Activated T-helper 1 cell treated with anti-CD3 and anti-CD28 coated beads, Interleukin-2, amount 50 U/mL, for 16 hours (primary cell): Measurements from ENCODE around the gene TRDN.
"Not testable (repeated sequence)": the region's sequence is repeated elsewhere in the genome, so short reads cannot be mapped to it uniquely, and the experiment has no call there.

Experiments used
- DNase-seq, 2 donors: peaks; one replicate each; pipeline ENCODE4 v3.0.0-alpha.2; 2020; ENCODE audit warnings: low read depth in 1 of 2, low spot score in 1 of 2

TRDN gene

GRCh38 chr6:123417535-123417934 lies 219.2 kb downstream of the TRDN start:
- no peak for DNase-seq

- DNase-seq: no peak
These were observed 220.8 kb downstream of the TRDN start for GRCh38 chr6:123415844-123416468.

- DNase-seq: no peak
These were observed 231.8 kb downstream of the TRDN start for GRCh38 chr6:123404975-123405374.

- DNase-seq: no peak
These were observed 234.7 kb downstream of the TRDN start for GRCh38 chr6:123402052-123402451.

DNA sequence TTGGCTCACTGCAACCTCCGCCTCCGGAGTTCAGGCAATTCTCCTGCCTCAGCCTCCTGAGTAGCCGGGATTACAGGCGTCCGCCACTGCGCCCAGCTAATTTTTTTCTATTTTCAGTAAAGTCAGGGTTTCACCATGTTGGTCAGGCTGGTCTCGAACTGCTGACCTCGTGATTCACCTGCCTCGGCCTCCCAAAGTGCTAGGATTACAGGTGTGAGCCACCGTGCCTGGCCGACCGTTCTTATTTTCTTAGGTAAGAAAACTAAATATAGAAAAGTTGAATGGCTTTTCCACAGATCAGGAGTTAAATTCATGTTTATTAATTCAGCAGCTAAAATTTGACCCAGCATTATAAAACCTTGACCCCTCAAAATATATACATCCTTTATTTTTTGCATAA lies 238.7 kb downstream of the TRDN start:
- DNase-seq: no peak

- DNase-seq: no peak
These were observed 243.4 kb downstream of the TRDN start for GRCh38 chr6:123393331-123393730.

GRCh38 chr6:123383718-123384117 lies 253.0 kb downstream of the TRDN start:
- DNase-seq: no peak

DNA sequence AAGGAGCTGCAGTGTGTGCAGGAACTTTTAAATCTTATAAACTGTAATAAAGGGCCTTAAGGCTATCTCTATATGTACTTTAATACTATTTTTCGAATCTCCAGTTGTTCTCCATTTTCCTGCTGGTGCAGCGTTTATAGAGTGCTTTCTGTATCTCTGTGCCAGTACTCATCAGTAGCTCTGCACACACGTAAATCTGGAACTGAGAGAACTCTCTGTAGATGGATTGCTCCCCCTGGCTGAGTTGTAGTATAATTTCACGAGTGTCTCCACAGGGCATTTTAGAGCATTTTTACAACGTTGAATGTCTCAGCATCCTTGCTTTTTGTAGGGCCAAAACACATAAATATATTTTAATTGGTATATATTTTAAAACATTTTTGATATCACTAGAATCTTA lies 256.5 kb downstream of the TRDN start:
- DNase-seq: no peak

GRCh38 chr6:123372737-123373136 lies 264.0 kb downstream of the TRDN start:
- DNase-seq: no peak

- DNase-seq: no peak
These were observed 272.8 kb downstream of the TRDN start for GRCh38 chr6:123363912-123364311.

DNA sequence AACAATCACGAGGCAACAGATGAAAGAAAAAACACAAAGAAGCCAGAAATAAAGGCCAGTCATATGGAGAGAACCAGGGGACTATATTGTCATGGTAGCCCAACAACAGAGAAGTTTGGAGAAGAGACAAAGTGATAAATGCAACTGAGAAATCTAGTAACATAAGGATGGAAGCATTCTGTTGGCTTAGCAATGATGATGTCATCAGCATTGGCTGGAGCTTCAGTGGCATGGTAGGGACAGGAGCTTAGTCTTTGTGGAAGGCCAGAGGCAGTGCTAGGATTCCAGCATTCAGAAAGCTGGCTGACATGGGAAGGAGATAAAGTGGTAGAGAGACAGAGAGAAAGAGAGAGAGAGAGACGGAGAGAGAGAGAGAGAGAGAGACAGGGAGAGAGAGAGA lies 276.4 kb downstream of the TRDN start:
- no peak for DNase-seq

- no peak for DNase-seq
These were observed 284.0 kb downstream of the TRDN start for GRCh38 chr6:123352705-123353104.

- DNase-seq: no peak
These were observed 284.5 kb downstream of the TRDN start for GRCh38 chr6:123352279-123352678.

- DNase-seq: no peak
These were observed 292.9 kb downstream of the TRDN start for GRCh38 chr6:123343836-123344235.

GRCh38 chr6:123338394-123338793 lies 298.4 kb downstream of the TRDN start:
- DNase-seq: no peak

DNA sequence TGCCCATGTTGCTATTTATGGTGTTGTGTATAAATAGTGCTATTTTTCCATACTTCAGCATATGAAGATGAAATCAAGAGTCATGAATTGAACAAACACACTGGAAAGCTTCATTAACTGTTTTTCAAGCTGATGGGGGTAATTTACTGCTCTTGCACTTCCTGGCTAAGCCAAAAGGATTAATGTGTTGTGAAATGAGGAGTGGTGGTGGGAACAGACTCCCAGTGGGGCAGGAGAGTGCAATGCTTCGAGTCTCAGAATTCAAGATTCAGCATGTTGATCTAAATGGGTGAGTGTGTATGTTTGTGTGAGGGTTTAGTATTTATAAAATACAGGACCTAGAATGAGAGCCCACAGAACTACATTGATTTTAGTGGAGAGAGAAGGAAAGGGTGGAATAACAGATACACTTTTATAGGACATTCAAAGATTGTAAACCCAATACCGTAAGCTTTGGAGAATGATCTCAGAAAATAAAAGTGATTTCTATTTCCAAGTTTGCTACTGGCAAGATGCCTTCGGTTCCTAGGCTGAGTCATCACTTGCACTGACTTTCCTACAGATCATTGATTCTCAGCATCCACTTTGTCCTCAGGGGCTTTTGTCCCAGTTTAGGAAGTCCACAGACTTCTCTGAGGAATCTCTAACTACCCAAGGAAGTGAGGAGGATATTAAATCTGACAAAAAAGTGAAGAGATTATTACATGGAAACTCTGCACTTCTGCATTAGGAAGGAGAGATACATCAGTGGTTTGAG lies 303.6 kb downstream of the TRDN start:
- no peak for DNase-seq

DNA sequence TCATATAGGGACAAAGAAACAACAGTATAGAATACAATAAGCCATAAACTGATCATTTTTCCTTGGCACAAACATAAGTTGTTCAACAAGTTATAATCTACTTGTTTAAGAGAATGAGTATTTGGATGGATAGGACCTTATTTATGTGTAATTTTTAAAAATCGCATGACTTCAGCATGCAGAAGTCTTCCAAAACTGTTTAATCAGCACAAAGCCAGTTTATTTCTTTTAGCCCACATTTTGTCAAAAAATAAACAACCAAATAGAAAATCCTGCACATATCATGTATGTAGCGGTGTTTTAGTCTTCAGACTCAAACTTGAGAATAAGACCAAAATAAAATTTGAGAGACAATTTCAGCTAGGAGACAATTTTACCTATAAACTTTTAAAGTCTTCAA lies 304.7 kb downstream of the TRDN start:
- no peak for DNase-seq

DNA sequence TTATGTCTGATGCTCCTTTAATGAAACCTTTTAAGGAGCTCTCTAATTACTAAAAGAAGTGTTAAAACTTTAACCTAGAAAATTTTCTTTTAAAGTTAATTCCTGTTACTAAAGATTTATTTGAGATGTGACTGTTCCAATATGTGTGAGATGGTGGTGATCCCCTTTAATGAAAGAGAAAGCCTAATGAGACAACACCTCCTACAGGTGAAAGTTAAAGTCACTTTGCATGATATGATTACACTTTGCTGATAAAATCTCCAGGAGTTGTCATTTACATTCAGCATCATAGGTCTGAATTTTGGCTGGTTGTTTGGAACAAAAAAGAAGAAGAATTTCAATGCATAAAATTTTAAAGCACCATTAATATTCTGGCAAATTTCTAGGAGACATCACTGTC lies 307.4 kb downstream of the TRDN start:
- DNase-seq: no peak

GRCh38 chr6:123323452-123324329 lies 313.1 kb downstream of the TRDN start:
- DNase-seq: no peak

DNA sequence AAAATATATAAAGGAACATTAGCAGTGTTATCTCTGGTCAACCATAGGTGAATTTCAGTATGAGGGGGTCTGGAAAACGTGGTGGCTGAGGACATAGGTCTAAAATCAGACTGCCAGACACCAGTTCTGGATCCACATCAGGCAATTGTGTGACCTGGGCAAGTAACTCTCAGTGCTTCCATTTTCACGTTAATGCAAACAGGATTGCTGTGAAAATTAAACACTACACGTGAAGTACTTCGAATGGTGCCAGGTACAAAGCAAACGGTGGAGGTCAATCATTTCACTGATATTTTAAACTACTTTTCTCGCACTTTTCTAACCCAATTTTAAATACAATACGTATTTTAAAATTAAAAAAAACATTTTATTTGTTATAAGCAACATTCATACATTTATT lies 315.7 kb downstream of the TRDN start:
- DNase-seq: no peak

- DNase-seq: no peak
These were observed 319.9 kb downstream of the TRDN start for GRCh38 chr6:123316733-123317323.

DNA sequence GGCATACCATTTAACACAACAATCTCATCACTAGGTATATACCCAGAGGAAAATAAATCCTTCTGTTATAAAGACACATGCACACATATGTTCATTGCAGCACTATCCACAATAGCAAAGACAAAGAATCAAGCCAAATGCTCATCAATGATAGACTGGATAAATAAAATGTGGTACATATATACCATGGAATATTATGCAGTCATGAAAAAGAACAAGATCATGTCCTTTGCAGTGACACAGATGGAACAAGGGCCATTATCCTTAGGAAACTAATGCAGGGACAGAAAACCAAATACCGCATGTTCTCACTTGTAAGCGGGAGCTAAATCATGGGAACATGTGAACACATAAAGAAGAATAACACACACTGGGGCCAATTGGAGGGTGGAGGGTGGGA lies 322.3 kb downstream of the TRDN start:
- not testable (repeated sequence) for DNase-seq
